ENCODE measurements around the gene ENTPD1.
A peak's percentile ranks its signal among the peaks of the same experiment; 100 is the strongest.
"Not testable (repeated sequence)": the region's sequence is repeated elsewhere in the genome, so short reads cannot be mapped to it uniquely, and the experiment has no call there.

ENTPD1 gene

GRCh38 chr10:95906677-95907455 lies 150.9 kb downstream of the ENTPD1 start:
- DNase-seq (ENCODE audit: low read depth, low spot score), result no peak
- ChIA-PET CTCF (interaction anchor here (1.0 to 3.3 kb wide), 6 partner anchors 10 to 387 kb away, joined by 3 to 26 read pairs (median 6); partner anchors contain the start of gene TCTN3), POLR2A (interaction anchor here (1.0 to 1.2 kb wide), 2 partner anchors 213 to 224 kb away, joined by 4 read pairs; partner anchors contain the start of genes TCTN3 and ZNF518A)
- TF ChIP-seq CTCF (IDR thresholded peaks at IDR 0.05; ENCODE audit: insufficient read depth, low read length, missing control alignments), result peak; percentile 8
- peak overlapping the region; percentile 88 for H3K4me3 ChIP-seq (ENCODE audit: low read depth, low read length)

GRCh38 chr10:95907456-95908253 lies 151.7 kb downstream of the ENTPD1 start, which contains the start of gene CC2D2B:
TSS of gene CC2D2B (plus strand) at chr10:95907975. CDS start at chr10:95911324, 3,349 bp downstream.
- ChIA-PET CTCF (interaction anchor here (1.0 to 3.3 kb wide), 6 partner anchors 11 to 386 kb away, joined by 3 to 26 read pairs (median 6); partner anchors contain the start of gene TCTN3), POLR2A (interaction anchor here (0.5 to 1.2 kb wide), 4 partner anchors 22 to 1889 kb away, joined by 3 to 4 read pairs (median 4); partner anchors contain the start of genes TCTN3 and ZNF518A)
- peak; percentile 21 for TF ChIP-seq CTCF (IDR thresholded peaks at IDR 0.05; ENCODE audit: insufficient read depth, low read length, missing control alignments)
- H3K4me3 ChIP-seq (ENCODE audit: low read depth, low read length), result peak within 1 kb of the TSS; percentile 88
- DNase-seq (ENCODE audit: low read depth, low spot score), result no peak

GRCh38 chr10:95908450-95908849 lies 152.5 kb downstream of the ENTPD1 start:
- TF ChIP-seq CTCF (IDR thresholded peaks at IDR 0.05; ENCODE audit: insufficient read depth, low read length, missing control alignments), result no peak
- no peak for DNase-seq (ENCODE audit: low read depth, low spot score)
- no peak overlapping the region for H3K4me3 ChIP-seq (ENCODE audit: low read depth, low read length)
- ChIA-PET POLR2A (interaction anchor here (0.6 kb wide), 1 partner anchor 23 kb away, joined by 3 read pairs; no protein-coding TSS in a partner anchor), CTCF (interaction anchor here (1.7 to 3.3 kb wide), 2 partner anchors 25 to 215 kb away, joined by 6 to 26 read pairs; partner anchors contain the start of gene TCTN3)

GRCh38 chr10:95909561-95909960 lies 153.6 kb downstream of the ENTPD1 start:
- POLR2A ChIA-PET, result no interaction called here
- TF ChIP-seq CTCF (IDR thresholded peaks at IDR 0.05; ENCODE audit: insufficient read depth, low read length, missing control alignments), result no peak
- no peak overlapping the region for H3K4me3 ChIP-seq (ENCODE audit: low read depth, low read length)
- CTCF ChIA-PET, result interaction anchor here (3.3 kb wide), 1 partner anchor 216 kb away, joined by 26 read pairs; the partner anchor contains the start of gene TCTN3
- DNase-seq (ENCODE audit: low read depth, low spot score), result no peak

- H3K4me3 ChIP-seq (ENCODE audit: low read depth, low read length); DNase-seq (ENCODE audit: low read depth, low spot score); POLR2A ChIA-PET; CTCF ChIA-PET: not testable (repeated sequence)
Observed at GRCh38 chr10:95916039-95916438, 160.1 kb downstream of the ENTPD1 start.
